Fibroblast of pulmonary artery (primary cell): ENCODE results near the gene SOHLH1.

Source experiments
- DNase-seq: peaks from one replicate; pipeline ENCODE4 v3.0.0-alpha.2; 2010; ENCODE audit warnings: low read depth
- H3K4me3 ChIP-seq: replicated peaks from 2 replicates; pipeline ENCODE4 v1.5.1; 2011; ENCODE audit warnings: low read depth, mild to moderate bottlenecking, control low read depth, low read length, moderate library complexity
- TF ChIP-seq, protein P1 (sequence below): IDR thresholded peaks from 2 replicates; pipeline ENCODE4 v1.5.1; 2011; ENCODE audit warnings: mild to moderate bottlenecking, control low read depth, low read length, inconsistent platforms; ENCODE audit errors: missing control alignments

The SOHLH1 gene

DNA sequence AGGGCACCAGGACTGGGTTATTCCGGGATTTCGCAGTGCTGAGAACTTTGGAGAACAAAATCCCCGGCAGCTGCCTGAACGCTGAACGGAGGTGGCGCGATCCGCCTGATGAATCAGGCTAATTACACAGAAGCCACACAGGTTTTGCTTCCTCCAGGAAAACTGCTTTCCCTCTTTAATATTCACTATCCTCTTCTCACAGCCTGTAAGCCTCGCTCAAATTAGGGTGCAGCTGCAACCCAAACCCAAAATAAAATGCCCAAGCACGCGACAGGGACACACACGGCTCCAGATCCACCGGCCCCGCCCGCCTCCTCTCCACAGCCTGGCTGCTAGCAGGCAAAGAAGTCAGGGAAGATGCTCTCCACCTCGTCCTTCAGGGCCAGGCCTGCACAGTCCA, 6.0 kb downstream of the SOHLH1 start:
- TF ChIP-seq, protein P1, sequence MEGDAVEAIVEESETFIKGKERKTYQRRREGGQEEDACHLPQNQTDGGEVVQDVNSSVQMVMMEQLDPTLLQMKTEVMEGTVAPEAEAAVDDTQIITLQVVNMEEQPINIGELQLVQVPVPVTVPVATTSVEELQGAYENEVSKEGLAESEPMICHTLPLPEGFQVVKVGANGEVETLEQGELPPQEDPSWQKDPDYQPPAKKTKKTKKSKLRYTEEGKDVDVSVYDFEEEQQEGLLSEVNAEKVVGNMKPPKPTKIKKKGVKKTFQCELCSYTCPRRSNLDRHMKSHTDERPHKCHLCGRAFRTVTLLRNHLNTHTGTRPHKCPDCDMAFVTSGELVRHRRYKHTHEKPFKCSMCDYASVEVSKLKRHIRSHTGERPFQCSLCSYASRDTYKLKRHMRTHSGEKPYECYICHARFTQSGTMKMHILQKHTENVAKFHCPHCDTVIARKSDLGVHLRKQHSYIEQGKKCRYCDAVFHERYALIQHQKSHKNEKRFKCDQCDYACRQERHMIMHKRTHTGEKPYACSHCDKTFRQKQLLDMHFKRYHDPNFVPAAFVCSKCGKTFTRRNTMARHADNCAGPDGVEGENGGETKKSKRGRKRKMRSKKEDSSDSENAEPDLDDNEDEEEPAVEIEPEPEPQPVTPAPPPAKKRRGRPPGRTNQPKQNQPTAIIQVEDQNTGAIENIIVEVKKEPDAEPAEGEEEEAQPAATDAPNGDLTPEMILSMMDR = no peak
- DNase-seq = no peak
- H3K4me3 ChIP-seq = no peak overlapping the region

- TF ChIP-seq, protein P1 = no peak
- no peak for DNase-seq
These were observed 6.9 kb downstream of the SOHLH1 start for GRCh38 chr9:135692410-135692809.

GRCh38 chr9:135690836-135691570, 8.3 kb downstream of the SOHLH1 start:
- DNase-seq = no peak
- H3K4me3 ChIP-seq = no peak overlapping the region
- TF ChIP-seq, protein P1 = no peak

More at GRCh38 chr9:135692410-135692809, 6.9 kb downstream of the SOHLH1 start:
- no peak overlapping the region for H3K4me3 ChIP-seq

GRCh38 chr9:135689011-135689410, 10.3 kb downstream of the SOHLH1 start:
- TF ChIP-seq, protein P1 = no peak
- no peak overlapping the region for H3K4me3 ChIP-seq
- DNase-seq = no peak

DNA sequence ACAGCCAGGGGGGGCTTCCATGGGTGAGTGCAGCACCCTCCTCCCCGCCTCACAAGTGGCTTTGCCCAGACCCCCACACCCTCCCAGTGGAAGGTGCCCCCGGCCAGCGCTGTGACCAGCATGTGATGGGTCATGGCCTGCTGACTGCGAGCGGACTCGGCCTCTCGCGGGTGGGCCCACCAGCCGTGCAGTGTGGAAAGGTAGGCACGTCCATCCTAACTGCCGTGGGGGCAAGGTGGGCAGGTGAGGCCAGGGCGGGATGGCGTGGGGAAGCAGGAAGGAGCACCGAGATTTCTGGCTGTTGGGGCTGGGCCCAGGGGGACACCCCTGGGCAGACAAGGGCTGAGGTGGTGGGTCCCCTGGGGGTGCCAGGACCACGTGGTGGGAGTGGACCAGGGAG, 12.1 kb downstream of the SOHLH1 start:
- no peak overlapping the region for H3K4me3 ChIP-seq
- DNase-seq = no peak
- TF ChIP-seq, protein P1 = no peak

- TF ChIP-seq, protein P1 = no peak
- DNase-seq = no peak
- no peak overlapping the region for H3K4me3 ChIP-seq
These were observed 14.6 kb downstream of the SOHLH1 start for GRCh38 chr9:135684691-135685090.
